ENCODE measurements around the gene TLR9. TPM values are rescaled to one million over a fixed set of nuclear protein-coding genes. Genes with fewer than 3 reads are reported as not detected.

The TLR9 gene
- total RNA-seq, 4 donors from 2014 or later = 0.19 TPM; not detected in 3

DNA sequence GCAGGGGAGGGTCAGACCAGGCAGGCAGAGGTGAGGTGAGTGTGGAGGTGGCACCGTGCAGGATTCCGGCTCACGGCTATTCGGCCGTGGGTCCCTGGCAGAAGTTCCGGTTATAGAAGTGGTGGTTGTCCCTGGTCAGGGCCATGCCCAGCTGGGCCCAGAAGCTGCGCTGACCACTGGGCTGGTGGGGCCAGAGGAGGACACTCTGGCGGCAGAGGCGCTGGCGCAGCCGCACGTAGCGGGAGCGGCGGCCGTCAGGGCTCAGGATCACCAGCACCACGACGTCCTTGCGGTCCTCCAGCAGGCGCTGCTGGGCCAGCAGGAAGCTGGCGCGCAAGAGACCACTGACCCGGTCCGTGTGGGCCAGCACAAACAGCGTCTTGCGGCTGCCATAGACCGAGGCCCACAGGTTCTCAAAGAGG lies 4.3 kb downstream of the TLR9 start:
- TF ChIP-seq, protein P1, sequence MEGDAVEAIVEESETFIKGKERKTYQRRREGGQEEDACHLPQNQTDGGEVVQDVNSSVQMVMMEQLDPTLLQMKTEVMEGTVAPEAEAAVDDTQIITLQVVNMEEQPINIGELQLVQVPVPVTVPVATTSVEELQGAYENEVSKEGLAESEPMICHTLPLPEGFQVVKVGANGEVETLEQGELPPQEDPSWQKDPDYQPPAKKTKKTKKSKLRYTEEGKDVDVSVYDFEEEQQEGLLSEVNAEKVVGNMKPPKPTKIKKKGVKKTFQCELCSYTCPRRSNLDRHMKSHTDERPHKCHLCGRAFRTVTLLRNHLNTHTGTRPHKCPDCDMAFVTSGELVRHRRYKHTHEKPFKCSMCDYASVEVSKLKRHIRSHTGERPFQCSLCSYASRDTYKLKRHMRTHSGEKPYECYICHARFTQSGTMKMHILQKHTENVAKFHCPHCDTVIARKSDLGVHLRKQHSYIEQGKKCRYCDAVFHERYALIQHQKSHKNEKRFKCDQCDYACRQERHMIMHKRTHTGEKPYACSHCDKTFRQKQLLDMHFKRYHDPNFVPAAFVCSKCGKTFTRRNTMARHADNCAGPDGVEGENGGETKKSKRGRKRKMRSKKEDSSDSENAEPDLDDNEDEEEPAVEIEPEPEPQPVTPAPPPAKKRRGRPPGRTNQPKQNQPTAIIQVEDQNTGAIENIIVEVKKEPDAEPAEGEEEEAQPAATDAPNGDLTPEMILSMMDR (IDR thresholded peaks at IDR 0.05) = no peak
- DNase-seq (ENCODE audit: low spot score) = no peak
- no peak for ATAC-seq (ENCODE audit: low FRiP score)

DNA sequence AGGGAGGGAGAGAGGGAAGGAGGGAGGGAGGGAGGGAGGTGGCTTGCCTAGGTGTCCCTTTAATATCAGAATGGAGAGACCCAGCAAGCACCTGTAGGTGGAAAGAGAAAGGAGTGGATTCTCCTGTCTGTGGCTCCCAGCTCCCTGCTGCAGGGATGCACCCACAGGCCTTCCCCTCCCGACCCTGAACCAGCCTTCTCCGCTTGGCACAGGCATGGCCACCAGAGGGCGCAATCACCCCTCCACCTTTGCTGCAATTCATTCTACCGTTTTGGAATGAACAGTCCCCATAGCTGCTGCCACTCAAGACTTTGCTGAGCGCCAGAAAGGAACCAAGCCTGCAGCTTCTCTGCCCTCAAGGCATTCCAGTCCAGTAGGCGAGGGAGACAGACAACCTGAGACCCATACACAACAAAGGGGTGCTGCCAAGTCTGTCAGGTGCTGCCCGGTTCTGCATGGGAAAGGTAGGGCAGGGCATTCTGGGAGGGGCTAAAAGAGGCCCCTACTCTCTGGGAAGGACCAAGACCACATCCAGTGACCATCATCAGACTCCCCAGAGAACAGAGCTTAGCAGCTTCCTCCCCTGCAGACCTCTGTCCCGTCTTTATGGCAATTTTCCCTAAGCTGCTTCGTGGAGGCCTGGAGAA lies 4.9 kb downstream of the TLR9 start:
- TF ChIP-seq, protein P1 (IDR thresholded peaks at IDR 0.05) = peak in 1 of 3 donors; percentile 92
- DNase-seq (ENCODE audit: low spot score) (peak; percentile 89), ATAC-seq (ENCODE audit: low FRiP score) (peak; percentile 57)

- DNase-seq (ENCODE audit: low spot score) = no peak
Measured at GRCh38 chr3:52218937-52219650, 6.4 kb downstream of the TLR9 start.

GRCh38 chr3:52218454-52218853 lies 7.0 kb downstream of the TLR9 start:
- TF ChIP-seq, protein P1 (IDR thresholded peaks at IDR 0.05) = no peak
- ATAC-seq (ENCODE audit: low FRiP score) = no peak
- no peak for DNase-seq (ENCODE audit: low spot score)

More at GRCh38 chr3:52218937-52219650, 6.4 kb downstream of the TLR9 start:
- TF ChIP-seq, protein P1 (IDR thresholded peaks at IDR 0.05) = no peak
- no peak for ATAC-seq (ENCODE audit: low FRiP score)

DNA sequence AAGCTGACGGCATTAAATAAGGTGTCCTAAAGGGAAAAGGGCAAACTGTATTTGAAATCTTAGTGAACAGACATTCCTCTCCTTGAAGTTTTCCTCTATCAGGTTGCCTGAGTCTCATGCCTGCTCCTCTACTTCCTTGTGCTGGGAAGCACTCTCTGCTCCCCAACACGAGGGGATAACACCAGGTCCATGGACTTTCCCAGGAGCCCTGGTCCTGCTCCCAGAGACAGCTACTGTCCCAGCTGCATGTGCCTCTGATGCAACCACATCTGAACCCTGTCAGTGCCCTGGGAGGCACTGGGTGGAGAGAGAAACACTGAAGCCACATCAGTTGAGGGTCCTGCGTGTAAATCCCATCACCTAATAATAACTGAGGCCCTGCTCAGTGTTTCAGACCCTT lies 7.4 kb downstream of the TLR9 start:
- ATAC-seq (ENCODE audit: low FRiP score) = no peak
- no peak for DNase-seq (ENCODE audit: low spot score)
- TF ChIP-seq, protein P1 (IDR thresholded peaks at IDR 0.05) = no peak

DNA sequence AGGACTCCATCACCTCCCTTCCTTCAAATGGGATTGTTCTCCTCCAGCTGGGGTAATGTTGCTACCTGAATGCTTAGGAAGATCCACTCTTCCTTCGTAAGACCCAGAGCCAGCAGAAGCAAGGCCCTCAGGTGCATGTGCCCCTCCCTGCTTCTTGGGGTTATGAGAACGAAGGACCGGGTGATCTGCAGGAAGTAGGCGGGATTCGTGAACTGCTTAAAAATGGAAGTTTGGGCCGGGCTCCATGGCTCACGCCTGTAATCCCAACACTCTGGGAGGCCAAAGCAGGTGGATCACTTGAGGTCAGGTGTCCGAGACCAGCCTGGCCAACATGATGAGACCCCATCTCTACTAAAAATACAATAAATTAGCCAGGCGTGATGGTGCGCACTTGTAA lies 8.0 kb downstream of the TLR9 start:
- TF ChIP-seq, protein P1 (IDR thresholded peaks at IDR 0.05) = no peak
- no peak for DNase-seq (ENCODE audit: low spot score)
- no peak for ATAC-seq (ENCODE audit: low FRiP score)
